H1 (cell line): Measurements from ENCODE around the gene ATP6V0D1. TPM values are rescaled to one million over a fixed set of nuclear protein-coding genes. Genes with fewer than 3 reads are reported as not detected.

Experiments
- CHD2 ChIP-seq: IDR thresholded peaks from 2 replicates; pipeline ENCODE4 v1.6.1; 2012; ENCODE audit warnings: low read length, improper control_type of control experiment
- CHD7 ChIP-seq: fragments of 300-600 bp; sonication (generic); IDR thresholded peaks from 2 replicates; pipeline ENCODE4 v1.7.1; 2012; ENCODE audit warnings: low read length, moderate library complexity, mild to moderate bottlenecking, inconsistent platforms; ENCODE audit not compliant: insufficient replicate concordance
- MAFK ChIP-seq: IDR thresholded peaks from 2 replicates; pipeline ENCODE4 v1.6.1; 2012; ENCODE audit warnings: low read depth, mild to moderate bottlenecking, improper control_type of control experiment, low read length
- SP2 ChIP-seq: IDR thresholded peaks from 2 replicates; pipeline ENCODE4 v1.6.1; 2012; ENCODE audit warnings: mild to moderate bottlenecking, low read length, inconsistent platforms
- polyA plus RNA-seq, 7 experiments: library from polyadenylated mRNA; depleted of rRNA in 3 of 7; stranded (reverse) in 5 of 7; unstranded in 2 of 7; fragments of >200 nt in 5 of 7; fragments of 200-250 nt in 2 of 7; gene quantifications; 1 replicate in 5 of 7; 2 replicates in 1 of 7; 4 replicates in 1 of 7; pipeline versions ENCODE4 v1.2.1 to v1.2.3, GENCODE V29; 2011 to 2013; ENCODE audit warnings: missing spikeins in 2 of 7, mixed read lengths in 2 of 7
- total RNA-seq: library from RNA; stranded (reverse); fragmentation: NEBNext Ultra II Directional; extraction: Animal tissue kit (Norgen Biotek cat#: 25700); gene quantifications from 2 replicates; pipeline ENCODE4 v1.2.1, GENCODE V29; 2021
- TF ChIP-seq, protein P1 (sequence below): IDR thresholded peaks from 2 replicates; pipeline ENCODE4 v1.6.1; 2011; ENCODE audit warnings: low read length, improper control_type of control experiment
- TF ChIP-seq, protein P2 (sequence below): IDR thresholded peaks from 2 replicates; pipeline ENCODE4 v1.6.1; 2012; ENCODE audit warnings: inconsistent platforms

ATP6V0D1 gene
- total and polyA plus RNA-seq, 2 of the 8 experiments (the other 6 are each of a cell fraction or from before 2014, with no cell fraction given), result 47.3 to 134 TPM

- TF ChIP-seq, protein P1, sequence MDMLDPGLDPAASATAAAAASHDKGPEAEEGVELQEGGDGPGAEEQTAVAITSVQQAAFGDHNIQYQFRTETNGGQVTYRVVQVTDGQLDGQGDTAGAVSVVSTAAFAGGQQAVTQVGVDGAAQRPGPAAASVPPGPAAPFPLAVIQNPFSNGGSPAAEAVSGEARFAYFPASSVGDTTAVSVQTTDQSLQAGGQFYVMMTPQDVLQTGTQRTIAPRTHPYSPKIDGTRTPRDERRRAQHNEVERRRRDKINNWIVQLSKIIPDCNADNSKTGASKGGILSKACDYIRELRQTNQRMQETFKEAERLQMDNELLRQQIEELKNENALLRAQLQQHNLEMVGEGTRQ, result no peak
- TF ChIP-seq MAFK (no peak), CHD2 (no peak), SP2 (no peak), CHD7 (no peak)
- TF ChIP-seq, protein P2, sequence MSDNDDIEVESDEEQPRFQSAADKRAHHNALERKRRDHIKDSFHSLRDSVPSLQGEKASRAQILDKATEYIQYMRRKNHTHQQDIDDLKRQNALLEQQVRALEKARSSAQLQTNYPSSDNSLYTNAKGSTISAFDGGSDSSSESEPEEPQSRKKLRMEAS, result no peak
Measured at GRCh38 chr16:67438098-67438791, 42.7 kb downstream of the ATP6V0D1 start (continued).
